ELF-1 (cell line): ENCODE measurements around the gene SLC5A10.

ENCODE experiments used
- DNase-seq: peaks from one replicate; pipeline ENCODE4 v3.0.0-alpha.2; 2016; ENCODE audit warnings: low read depth, low spot score

SLC5A10 gene

GRCh38 chr17:18984273-18985114 is 32.5 kb downstream of the SLC5A10 start:
- peak; percentile 67 for DNase-seq

GRCh38 chr17:18985475-18985874 is 33.5 kb downstream of the SLC5A10 start:
- DNase-seq, result no peak

DNA sequence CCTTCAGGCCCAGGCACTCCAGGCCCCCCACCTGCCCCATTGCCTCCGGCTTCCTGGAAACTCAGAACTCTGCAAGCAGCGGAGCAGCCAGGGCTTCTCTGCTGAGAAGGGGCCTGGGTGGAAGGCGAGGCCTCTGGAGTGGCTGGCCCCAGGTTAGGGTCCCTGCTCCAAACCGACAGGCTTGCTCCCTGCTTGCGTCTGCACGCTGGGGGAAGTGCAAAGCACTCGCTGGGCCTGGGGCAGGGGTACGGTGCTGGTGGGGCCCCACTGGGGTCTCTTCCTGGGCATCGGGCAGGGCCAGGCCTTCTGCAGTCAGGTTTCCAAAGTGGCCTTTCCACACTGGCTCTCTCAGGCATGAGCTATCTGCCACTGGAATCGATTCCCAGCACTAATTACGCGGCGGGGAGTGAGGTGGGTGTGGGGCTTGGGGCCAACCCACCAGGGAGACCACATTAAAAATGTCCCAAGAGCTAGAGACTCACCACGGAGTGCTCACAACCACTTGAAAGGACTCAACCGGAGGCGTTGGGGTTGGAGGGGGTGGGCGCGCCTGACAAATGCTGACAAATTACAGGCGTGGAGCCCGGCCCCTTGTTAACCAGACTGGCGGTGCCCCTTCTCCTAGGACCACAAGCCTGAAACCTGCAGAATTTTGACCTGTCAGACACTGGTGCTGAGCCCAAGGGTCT is 34.7 kb downstream of the SLC5A10 start:
- no peak for DNase-seq

DNA sequence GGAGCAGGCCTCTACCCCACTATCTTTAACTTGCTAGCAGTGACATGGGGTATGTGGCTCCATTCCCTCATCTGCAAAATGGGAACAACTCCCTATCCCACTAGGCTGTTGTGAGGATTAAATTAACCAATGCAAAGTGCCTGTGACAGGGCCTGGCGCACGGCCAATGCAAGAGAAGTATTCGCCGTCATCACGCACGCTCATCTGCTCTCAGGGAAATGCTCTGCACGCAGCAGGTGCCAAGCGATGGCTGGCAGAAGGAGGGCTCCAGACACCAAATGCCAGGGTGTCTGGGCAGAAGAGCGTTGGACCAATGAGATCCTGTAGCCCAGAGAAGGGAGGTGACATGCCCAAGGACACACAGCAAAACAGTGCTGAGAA is 35.3 kb downstream of the SLC5A10 start:
- DNase-seq, result no peak

DNA sequence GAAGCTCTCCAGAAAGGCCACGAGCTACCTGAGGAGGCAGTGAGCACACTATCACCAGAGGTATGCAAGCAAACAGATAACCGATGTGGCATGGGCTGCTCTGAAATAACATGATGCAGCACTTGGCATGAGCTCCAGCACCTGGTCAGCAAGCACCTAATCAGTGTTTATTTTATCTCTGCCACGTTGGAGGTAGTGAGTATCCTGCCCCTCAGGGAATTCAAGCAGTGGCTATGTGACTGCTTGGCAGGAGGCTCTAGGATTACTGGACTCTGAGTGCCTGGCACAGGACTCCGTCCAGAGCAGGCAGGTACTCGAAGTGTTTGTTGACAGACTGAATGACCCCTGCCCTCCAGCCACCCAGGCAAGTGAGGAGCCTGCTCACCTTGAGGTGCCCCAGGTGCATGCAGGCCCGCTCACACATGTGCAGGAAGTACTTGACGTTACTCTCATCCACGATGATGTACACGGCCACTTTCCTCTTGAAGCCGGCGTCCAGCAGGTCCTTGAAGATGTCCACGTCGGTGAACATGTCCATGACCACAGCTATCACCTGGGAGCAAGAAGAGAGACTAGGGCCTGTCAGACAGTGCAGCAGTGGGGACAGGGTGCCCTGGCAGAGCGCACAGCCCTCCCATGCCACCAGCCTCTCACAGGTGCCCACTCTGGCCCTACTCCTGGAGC is 36.0 kb downstream of the SLC5A10 start:
- DNase-seq, result no peak

- DNase-seq, result no peak
These were observed 36.7 kb downstream of the SLC5A10 start for GRCh38 chr17:18988546-18989173.

DNA sequence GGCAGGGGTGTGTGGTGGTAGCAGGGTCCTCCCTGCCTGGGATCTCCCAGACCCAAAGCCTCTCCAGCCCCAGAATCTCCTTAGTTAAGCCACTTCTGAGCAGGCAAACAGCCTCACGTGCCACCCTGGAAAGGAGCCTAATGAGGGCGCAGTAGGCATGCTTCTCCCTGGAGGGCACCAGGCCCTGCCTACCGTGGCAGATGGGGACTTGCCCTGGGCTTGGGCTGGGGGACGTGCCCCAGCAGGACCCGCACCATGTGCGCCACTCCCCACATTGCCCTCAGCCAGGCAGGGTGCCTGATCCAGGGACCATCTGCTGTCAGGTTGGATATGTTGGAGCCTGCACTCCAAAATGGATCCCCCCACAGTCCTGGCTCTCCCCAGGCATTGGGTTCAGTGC is 38.4 kb downstream of the SLC5A10 start:
- DNase-seq, result no peak

DNA sequence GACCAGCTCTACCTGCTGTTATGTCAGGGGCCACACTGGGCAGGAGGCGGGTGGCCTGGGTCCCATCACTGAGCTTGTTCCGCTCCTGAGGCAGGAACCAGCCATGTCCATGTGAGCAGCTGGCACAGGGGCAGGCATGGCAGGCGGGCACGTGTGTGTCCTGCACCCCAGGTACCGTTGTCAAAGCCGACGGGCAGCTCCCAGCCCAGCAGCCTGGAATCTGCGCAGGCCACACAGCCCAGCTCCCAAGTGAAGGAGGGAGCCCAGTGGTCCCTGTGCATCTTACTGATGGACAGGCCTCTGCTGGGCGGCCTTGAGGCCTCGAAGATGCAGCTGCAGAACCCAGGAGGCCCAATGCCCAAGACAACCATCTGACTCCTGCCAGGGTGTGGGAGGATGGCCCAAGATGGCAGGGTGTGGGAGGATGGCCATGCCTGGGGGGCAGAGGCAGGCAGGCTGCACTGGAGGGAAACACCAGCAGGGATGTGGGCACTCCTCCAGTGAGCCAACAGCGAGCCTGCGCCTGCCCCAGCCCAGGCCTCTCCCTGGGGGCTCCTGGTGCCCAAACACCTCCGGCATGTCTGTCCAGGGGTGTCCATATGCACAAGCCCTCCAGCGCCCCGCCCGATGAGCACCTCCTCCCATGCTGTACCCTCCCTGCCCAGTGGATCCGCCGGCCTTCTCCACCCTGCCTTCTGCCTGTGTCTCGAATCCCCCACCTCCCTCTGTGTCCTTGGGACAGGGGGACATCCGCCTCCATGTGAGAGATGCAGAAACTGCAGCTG is 39.8 kb downstream of the SLC5A10 start:
- DNase-seq, result no peak

GRCh38 chr17:18992454-18993130 is 40.6 kb downstream of the SLC5A10 start:
- DNase-seq, result no peak

- no peak for DNase-seq
These were observed 42.1 kb downstream of the SLC5A10 start for GRCh38 chr17:18993905-18994526.

DNA sequence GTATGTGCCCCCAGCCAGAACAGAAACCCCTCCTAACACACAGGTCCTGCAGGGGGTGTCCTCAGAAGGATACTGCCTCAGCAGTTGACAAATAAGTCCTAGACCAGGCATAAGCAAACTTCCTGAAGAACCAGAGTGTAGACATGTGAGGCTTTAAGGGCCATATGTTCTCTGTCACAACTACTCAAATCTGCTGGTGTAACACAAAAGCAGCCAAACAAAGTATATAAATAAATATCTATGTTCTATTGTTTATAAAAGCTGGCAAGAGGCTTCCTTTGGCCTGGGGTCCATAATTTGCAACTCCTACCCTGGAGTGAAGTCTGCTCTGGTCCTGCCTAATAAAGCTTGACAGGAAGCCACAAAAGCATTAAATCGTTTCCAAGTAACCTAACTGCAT is 42.7 kb downstream of the SLC5A10 start:
- no peak for DNase-seq

- no peak for DNase-seq
These were observed 43.3 kb downstream of the SLC5A10 start for GRCh38 chr17:18995220-18995619.

GRCh38 chr17:18996458-18996857 is 44.5 kb downstream of the SLC5A10 start:
- DNase-seq, result no peak

GRCh38 chr17:18997650-18998196 is 45.8 kb downstream of the SLC5A10 start:
- DNase-seq, result no peak

DNA sequence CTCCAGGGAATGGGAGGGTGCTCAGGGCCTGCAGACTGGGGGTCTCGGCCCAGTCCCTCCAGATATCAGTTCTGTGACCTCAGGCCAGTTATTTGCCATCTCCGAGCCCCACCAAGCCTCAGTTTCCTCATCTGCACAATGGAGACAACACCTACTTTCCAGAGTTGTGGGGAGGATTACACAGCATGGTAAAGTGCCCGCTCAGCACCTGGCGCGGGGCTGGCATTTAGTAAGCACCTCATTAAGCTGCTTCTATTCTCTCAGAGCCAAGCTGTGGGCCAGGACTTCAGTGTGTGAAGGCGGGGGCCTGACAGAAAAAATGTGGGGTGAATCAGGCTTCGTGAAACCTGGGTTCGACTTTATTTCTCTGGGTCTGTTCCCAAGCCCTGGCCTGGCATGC is 47.4 kb downstream of the SLC5A10 start:
- DNase-seq, result no peak

- no peak for DNase-seq
These were observed 47.9 kb downstream of the SLC5A10 start for GRCh38 chr17:18999911-19000310.

- no peak for DNase-seq
These were observed 48.8 kb downstream of the SLC5A10 start for GRCh38 chr17:19000531-19001325.

DNA sequence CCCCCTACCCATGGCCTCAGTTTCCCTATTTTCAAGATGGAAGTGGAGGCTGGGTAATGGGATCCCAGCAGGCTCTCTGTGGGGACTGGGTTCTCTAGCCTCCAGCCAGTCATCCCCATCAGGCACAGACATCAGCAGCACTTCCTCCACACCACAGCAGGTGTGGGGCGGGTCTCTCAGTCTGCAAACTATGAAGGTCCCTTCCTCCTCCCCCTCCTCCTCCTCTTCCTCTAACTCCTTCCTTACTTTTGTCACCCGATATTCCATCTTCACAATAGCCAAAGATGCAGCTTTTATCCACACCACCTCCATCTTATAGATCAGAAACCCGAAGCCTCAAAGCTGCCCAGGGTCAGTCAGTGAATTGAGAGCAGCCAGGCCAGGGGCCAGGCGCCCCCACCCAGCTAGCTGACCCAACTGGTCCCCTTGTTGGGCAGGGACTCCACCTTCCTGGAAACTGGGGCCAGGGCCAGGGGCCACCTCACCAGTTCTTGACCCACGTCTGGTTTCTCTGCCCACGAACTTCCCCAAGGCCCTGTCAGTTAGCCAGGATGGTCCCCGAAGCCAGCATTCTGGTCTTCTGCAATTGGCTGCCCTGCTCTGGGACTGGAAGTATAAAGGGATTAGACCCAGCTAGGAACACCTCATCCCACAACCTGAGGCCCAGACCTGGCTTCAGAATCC is 50.1 kb downstream of the SLC5A10 start:
- DNase-seq, result no peak
